Femur (tissue), 1 donor: ENCODE results near the gene GOLT1A.

Experiments
- DNase-seq: peaks from one replicate; pipeline ENCODE4 v3.0.0-alpha.2; 2017

Gene GOLT1A

DNA sequence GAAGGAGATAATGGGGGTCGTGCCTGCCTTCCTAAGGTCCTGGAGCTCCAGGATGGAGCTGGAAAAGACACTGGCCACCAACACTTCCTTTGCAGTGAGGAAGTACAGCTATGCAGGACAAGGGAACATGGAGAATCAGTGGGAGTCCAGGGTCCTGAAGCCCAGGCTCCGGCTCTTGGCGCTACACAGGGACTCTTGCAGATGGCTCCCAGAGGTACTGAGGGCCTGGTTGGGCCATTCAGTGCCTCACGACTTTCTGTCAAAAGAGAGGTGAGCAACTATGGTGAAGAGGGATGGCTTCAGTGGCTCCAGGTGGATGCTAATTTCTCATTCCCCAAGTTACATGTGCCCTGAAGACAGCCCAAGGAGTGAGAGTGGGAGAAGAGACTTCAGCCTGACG, 60.1 kb downstream of the GOLT1A start:
- DNase-seq: no peak

DNA sequence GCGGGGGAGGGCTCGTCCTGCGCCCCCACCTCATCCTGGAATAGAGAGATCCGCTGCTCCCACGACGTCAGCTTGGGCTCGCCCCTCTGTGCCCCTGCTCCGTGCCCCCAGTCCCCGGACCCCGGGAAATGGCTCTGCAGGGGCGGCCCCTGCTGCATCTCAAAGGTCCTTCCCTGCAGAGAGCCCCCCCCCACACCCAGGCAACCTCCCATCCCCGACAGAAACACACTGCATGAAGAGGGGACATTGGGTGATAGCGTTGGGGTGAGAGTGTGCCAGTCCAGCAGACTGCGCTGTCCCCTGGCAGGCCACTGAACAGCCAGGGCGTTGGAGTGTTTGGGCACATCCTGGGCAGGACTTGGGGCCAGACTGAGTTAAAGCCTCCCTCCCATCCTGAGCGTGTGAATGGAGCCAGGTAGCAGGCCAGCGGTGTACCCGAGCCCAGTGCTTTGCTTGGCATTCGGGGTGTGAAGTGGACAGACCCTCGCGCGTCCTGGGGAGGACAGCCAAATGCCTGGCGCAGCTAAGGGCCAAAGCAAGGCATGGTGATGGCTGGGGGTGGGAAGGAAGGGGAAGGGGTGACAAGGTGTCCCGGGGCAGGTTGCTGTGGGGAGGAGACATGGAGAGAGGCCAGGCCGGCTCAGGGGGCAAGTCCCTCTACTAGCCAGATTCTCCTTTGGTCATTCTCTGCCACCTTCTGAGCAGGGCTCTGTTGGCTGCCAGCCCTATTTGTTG, 61.3 kb downstream of the GOLT1A start:
- DNase-seq: no peak

DNA sequence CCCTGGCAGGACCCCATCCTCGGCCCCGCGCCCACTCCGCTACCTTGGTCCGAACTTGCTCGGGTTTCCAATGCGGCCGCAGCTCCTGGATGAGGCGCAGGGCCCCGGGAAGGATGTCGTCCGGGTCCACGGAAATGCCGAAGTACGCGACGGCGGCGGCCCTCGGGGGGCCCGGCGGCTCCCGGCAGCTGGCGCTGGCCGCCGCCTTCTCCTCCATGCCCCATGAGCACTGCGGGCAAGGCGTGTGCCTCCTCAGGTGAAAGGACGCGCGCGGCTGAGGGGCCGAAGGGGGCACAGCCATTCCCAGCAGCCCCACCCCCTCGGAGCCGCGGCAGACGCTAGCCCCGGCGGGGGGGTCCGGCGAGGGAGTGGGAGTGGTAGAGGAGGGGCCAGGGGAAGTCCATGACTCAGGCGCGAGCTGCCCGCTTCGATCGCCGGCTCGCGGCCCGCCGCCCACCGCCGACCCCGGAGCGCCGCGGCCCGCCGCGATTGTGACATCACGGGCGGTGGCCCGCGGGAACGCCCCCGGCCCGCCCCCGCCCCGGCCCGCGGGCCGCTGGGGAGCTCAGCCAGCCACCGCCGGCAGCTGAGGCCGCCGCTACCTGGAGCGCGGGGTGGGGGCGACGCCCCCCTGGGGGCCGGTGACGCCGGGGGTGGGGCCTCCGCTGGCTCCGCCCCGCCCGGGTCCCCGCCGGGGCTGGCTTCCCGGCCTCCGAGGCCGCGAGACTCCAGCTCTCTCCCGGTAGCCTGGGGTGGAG, 62.1 kb downstream of the GOLT1A start, which contains the start of gene ETNK2:
Gene ETNK2 (minus strand): TSS at position 493 of the 758 bp plus-strand sequence. CDS start 192 bp downstream, at position 301.
- DNase-seq: peak; percentile 83

DNA sequence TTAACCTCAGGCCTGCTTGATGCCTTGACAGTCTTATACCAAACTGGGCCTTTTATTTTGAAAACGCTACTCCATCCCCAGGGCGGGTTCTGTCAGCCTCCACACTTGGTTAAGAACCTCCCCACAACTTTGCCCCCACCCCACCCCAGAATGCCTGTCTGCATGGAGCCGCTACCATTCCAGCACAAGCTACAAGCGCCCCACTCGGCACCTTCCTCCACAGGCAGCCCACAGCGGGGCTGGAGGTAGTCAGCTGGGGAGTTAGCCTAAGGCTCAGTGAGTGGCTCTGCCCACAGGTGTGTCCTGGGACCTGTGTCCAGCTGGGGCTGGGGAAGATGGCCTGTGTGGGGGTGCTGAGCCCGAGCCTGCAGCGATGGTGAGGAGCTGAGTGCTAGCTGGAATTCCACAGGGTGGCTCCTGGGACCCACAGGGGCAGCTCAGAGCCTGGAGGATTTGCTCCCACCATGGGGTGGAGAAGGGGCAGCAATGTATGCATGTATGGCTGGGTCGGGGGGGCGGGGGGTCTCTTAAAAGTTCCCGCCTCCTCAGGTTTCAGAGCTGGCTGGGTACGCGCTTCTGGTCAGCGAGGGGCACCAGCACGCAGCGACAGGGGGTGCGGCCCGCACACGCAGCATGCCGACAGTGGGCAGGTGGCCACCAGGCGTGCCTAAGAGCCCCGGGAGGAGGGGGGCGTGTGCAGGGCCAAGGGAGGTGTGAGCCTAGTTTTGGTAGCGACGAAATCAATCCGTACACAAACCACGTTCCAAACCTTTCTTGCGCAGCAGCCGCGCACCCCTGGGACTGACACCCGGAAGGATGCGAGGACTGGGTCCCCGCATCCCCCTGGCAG, 62.9 kb downstream of the GOLT1A start:
- peak; percentile 35 for DNase-seq

DNA sequence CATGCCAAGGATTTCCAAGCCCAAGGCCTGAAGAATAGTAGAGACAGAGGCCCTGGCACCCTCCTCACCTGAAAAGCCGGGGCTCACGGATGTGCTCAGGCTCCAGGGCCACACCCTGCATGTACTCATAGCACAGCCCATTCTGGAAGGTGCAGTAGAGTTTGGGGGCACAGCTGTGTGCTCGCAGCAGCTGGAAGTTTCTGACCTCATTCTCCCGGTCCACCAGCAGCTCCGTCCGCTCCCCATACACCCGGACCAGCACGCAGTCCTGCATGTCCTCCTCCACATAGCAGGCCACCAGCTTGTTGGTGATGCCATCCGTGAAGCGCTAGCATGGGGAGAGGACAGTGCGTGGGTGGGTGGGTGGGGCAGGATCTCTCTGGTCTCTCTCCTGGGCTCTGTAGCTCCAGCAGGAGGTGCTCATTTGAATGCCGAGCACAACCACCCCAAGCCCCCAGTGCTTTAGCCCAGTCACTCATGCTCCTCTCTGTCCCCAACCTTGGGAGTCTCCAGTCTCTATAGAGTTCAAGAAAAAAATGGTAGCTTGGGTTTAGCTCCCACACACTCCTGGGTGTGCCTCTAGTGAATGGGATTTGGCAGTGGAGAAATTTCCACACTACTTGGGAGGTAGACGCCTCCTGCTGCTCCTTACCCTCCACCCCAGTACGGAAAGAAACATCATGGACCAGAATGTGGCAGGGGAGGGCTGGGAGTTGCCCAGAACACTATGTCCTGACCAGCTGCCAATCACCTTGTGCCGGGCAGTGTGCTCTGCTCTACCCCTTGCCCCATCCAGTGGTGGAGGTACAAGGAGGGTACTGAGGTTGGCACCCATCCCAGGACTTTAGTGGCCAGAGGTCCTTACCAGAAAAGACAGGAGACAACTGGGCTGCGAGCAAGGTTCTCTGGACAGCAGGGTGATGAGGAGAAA, 63.9 kb downstream of the GOLT1A start:
- no peak for DNase-seq

DNA sequence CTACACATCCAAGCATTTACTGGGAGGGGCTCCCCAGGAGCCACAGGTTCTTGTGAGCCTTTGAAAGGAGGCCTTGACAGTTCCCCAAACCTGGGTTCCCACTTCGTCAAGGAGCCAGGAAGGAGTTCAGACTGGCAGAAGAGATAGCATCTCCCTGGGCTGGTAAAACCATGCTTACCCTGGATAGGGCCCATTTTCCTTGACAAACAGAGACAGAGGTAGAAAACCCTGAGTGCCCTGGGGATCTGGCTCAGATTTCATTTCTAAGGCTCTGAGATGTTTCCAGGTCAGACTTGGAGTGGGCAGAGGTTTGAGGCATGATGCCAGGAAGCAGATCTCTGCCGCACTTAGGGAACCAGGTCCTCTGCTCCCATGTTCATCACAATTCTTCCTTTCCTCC, 64.7 kb downstream of the GOLT1A start:
- no peak for DNase-seq
